Measurements from ENCODE around the gene OXCT2.

The OXCT2 gene

GRCh38 chr1:39729030-39729429 lies 42.1 kb downstream of the OXCT2 start:
- DNase-seq, result no peak

GRCh38 chr1:39727932-39728317 lies 43.2 kb downstream of the OXCT2 start:
- DNase-seq, result no peak

- no peak for DNase-seq
Observed at GRCh38 chr1:39727221-39727931, 43.8 kb downstream of the OXCT2 start.

- no peak for DNase-seq
Observed at GRCh38 chr1:39726600-39726999, 44.5 kb downstream of the OXCT2 start.

DNA sequence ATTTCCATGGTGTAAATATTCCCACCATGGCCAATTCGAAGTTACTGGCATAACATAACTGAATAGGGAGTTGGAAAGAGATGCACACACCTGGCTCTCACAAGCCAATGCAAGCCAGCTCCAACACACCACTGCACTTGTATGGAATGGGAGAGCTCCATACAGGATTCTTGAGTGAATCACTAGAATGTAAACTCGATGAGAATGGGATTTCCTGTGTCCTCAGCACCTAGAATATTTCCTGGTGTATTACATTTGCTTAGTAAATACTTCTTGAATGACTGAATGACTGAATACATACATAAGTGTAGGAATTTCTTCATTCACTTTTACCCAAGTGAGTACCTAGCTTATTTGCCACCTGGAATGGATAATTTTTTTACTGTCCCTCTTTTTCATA lies 48.7 kb downstream of the OXCT2 start:
- DNase-seq, result no peak

DNA sequence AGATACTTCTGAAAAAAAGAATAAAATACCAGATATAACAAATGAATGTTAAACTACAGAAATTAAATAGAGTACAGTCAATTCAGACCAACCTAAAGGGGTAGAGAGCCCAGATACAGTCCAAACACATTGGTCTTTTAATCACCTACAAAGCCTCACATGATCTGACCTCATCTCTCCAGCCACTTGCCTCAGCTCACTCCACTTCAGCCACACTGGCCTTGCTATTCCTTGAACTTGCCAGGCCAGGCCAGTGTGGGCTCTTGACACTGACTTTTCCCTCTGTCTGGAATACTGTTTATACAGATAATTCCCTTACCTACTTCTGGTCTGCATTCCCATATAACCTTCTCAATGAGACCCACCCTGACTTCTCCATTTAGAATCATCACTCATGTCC lies 49.5 kb downstream of the OXCT2 start:
- DNase-seq, result no peak

DNA sequence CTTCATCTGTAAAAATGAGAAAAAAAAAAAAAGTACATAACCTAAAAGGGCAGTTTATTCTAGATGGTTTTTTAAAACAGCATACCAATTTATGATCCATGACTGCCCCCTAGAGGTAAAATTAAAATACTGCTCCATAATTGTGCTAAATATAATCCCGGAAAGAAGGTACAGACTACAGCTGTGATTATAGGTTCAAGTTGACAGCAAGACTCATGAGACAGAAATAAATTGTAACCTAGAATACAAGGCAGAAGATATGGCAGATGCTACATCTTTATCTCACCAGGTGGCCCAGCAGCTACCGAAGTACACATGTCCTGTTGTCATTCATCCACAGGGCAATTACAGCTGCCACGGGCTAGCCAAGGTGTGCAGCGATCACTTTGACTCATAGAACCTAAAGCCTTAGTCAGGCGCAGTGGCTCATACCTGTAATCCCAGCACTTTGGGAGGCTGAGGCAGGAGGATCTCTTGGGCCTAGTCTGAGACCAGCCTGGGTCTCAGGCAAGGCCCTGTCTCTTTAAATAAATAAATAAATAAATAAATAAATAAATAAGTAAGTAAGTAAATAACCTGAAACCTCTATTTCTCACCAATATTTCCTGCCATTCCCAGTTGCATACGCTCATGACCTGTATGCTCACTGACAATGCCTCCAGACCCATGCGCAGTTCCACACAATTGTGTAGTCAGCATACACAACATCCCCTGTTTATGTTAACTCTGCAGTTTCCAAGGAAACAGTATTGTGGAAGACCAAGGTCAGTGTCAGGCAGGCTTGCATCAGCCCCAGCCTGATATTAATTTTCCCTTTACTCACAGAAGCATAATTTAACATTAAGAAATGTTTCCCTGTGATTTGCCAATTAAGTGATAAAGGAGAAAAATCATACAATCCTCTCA lies 50.8 kb downstream of the OXCT2 start:
- peak; percentile 24 for DNase-seq
